HG03439 (cell line): ENCODE results near the gene RPS6KB2.

Experiments
- ATAC-seq: cut with Tn5 transposase; IDR thresholded peaks from one replicate; pipeline ENCODE4 v1.9.1; 2021; ENCODE audit warnings: mild to moderate bottlenecking, moderate library complexity; ENCODE audit not compliant: unreplicated experiment

Gene RPS6KB2

GRCh38 chr11:67428052-67429001 lies at the start of gene RPS6KB2:
TSS of gene RPS6KB2 (plus strand) at chr11:67428494. CDS start at chr11:67428546, 52 bp downstream.
- peak; percentile 86 for ATAC-seq

- no peak for ATAC-seq
These were observed 49.8 kb upstream of the RPS6KB2 start for GRCh38 chr11:67378544-67378943.

GRCh38 chr11:67379061-67380058 lies 48.9 kb upstream of the RPS6KB2 start:
- no peak for ATAC-seq

GRCh38 chr11:67381244-67381972 lies 46.9 kb upstream of the RPS6KB2 start:
- ATAC-seq: no peak

- no peak for ATAC-seq
These were observed 45.8 kb upstream of the RPS6KB2 start for GRCh38 chr11:67382276-67383136.

- ATAC-seq: no peak
These were observed 43.4 kb upstream of the RPS6KB2 start for GRCh38 chr11:67384851-67385366.

GRCh38 chr11:67387069-67387468 lies 41.2 kb upstream of the RPS6KB2 start:
- ATAC-seq: no peak

GRCh38 chr11:67387518-67387917 lies 40.8 kb upstream of the RPS6KB2 start:
- ATAC-seq: no peak

- no peak for ATAC-seq
These were observed 38.8 kb upstream of the RPS6KB2 start for GRCh38 chr11:67389477-67389876.

- no peak for ATAC-seq
These were observed 37.4 kb upstream of the RPS6KB2 start for GRCh38 chr11:67390947-67391303.

- peak; percentile 60 for ATAC-seq
These were observed 36.8 kb upstream of the RPS6KB2 start, which contains the start of gene RAD9A for GRCh38 chr11:67391304-67392182. TSS of gene RAD9A (plus strand) at chr11:67391986. CDS start at chr11:67392045, 59 bp downstream.

- no peak for ATAC-seq
These were observed 36.0 kb upstream of the RPS6KB2 start for GRCh38 chr11:67392183-67392715.

GRCh38 chr11:67393437-67393836 lies 34.9 kb upstream of the RPS6KB2 start:
- no peak for ATAC-seq

GRCh38 chr11:67393990-67394389 lies 34.3 kb upstream of the RPS6KB2 start:
- no peak for ATAC-seq

- no peak for ATAC-seq
These were observed 32.6 kb upstream of the RPS6KB2 start for GRCh38 chr11:67395555-67396258.

- ATAC-seq: no peak
These were observed 32.1 kb upstream of the RPS6KB2 start for GRCh38 chr11:67396259-67396581.

GRCh38 chr11:67396587-67397389 lies 31.5 kb upstream of the RPS6KB2 start:
- no peak for ATAC-seq
